Cardiac septum (tissue), 1 donor: Measurements from ENCODE around the gene VGLL4. TPM values are rescaled to one million over a fixed set of nuclear protein-coding genes. Genes with fewer than 3 reads are reported as not detected.

Experiments
- DNase-seq: peaks from one replicate; pipeline ENCODE4 v3.0.0-alpha.2; 2020; ENCODE audit warnings: low spot score
- intact Hi-C: fragments of 100-400 bp; cut with DNase I; formaldehyde crosslinking; loops from one replicate; pipeline ENCODE4 v1.14.0; 2022
- total RNA-seq: library from RNA; stranded (reverse); fragmentation: NEBNext Ultra II Directional; extraction: Animal tissue kit (Norgen Biotek cat#: 25700); gene quantifications from one replicate; pipeline ENCODE4 v1.2.1, GENCODE V29; 2021
- donor health status: DM: no; HTN: no; CAD: no.

VGLL4 gene
- total RNA-seq, 1 donor from 2014 or later, result 40.7 TPM

GRCh38 chr3:11655196-11655928 is 11.6 kb upstream of the VGLL4 start:
- intact Hi-C loops, result loop anchor here (2.0 to 10.0 kb wide), 2 partner anchors 147 to 591 kb away; no protein-coding TSS in a partner anchor
- no peak for DNase-seq

GRCh38 chr3:11654166-11654565 is 10.5 kb upstream of the VGLL4 start:
- intact Hi-C loops, result loop anchor here (2.0 to 10.0 kb wide), 4 partner anchors 63 to 589 kb away; no protein-coding TSS in a partner anchor
- no peak for DNase-seq

- DNase-seq, result no peak
- intact Hi-C loops, result loop anchor here (2.0 to 10.0 kb wide), 5 partner anchors 64 to 589 kb away; no protein-coding TSS in a partner anchor
Measured at GRCh38 chr3:11653298-11654055, 9.8 kb upstream of the VGLL4 start.

GRCh38 chr3:11651900-11652299 is 8.2 kb upstream of the VGLL4 start:
- intact Hi-C loops, result loop anchor here (2.0 to 10.0 kb wide), 4 partner anchors 65 to 587 kb away; no protein-coding TSS in a partner anchor
- no peak for DNase-seq

- intact Hi-C loops, result loop anchor here (5.0 to 10.0 kb wide), 3 partner anchors 66 to 587 kb away; no protein-coding TSS in a partner anchor
Measured at GRCh38 chr3:11651477-11651876, 7.8 kb upstream of the VGLL4 start.

GRCh38 chr3:11650391-11650790 is 6.7 kb upstream of the VGLL4 start:
- intact Hi-C loops, result loop anchor here (5.0 to 10.0 kb wide), 3 partner anchors 67 to 586 kb away; no protein-coding TSS in a partner anchor
- DNase-seq, result no peak

More at GRCh38 chr3:11651477-11651876, 7.8 kb upstream of the VGLL4 start:
- no peak for DNase-seq

GRCh38 chr3:11648735-11649134 is 5.0 kb upstream of the VGLL4 start:
- DNase-seq, result no peak
- intact Hi-C loops, result no loop called here

GRCh38 chr3:11643201-11643603 is 513 bp downstream of the VGLL4 start:
- intact Hi-C loops, result loop anchor here (1.0 to 5.0 kb wide), 4 partner anchors 40 to 251 kb away; no protein-coding TSS in a partner anchor
- peak; percentile 89 for DNase-seq

GRCh38 chr3:11642431-11643191 is 1.1 kb downstream of the VGLL4 start:
- peak; percentile 92 for DNase-seq
- intact Hi-C loops, result loop anchor here (1.0 to 5.0 kb wide), 4 partner anchors 40 to 250 kb away; no protein-coding TSS in a partner anchor

- DNase-seq, result no peak
- intact Hi-C loops, result loop anchor here (2.0 to 5.0 kb wide), 3 partner anchors 39 to 250 kb away; no protein-coding TSS in a partner anchor
Measured at GRCh38 chr3:11641683-11642430, 1.9 kb downstream of the VGLL4 start.

GRCh38 chr3:11641316-11641682 is 2.4 kb downstream of the VGLL4 start:
- no peak for DNase-seq
- intact Hi-C loops, result loop anchor here (5.0 kb wide), 1 partner anchor 249 kb away; no protein-coding TSS in a partner anchor

GRCh38 chr3:11640009-11640673 is 3.6 kb downstream of the VGLL4 start:
- no peak for DNase-seq
- intact Hi-C loops, result loop anchor here (5.0 kb wide), 1 partner anchor 248 kb away; no protein-coding TSS in a partner anchor

GRCh38 chr3:11638495-11639358 is 5.0 kb downstream of the VGLL4 start:
- intact Hi-C loops, result no loop called here
- DNase-seq, result peak; percentile 81

- DNase-seq, result no peak
- intact Hi-C loops, result no loop called here
Measured at GRCh38 chr3:11637901-11638458, 5.7 kb downstream of the VGLL4 start.

- intact Hi-C loops, result no loop called here
- no peak for DNase-seq
Measured at GRCh38 chr3:11636394-11636770, 7.3 kb downstream of the VGLL4 start.

- intact Hi-C loops, result no loop called here
- no peak for DNase-seq
Measured at GRCh38 chr3:11635680-11636393, 7.9 kb downstream of the VGLL4 start.
